ENCODE measurements around the gene CCDC12.

Gene CCDC12

DNA sequence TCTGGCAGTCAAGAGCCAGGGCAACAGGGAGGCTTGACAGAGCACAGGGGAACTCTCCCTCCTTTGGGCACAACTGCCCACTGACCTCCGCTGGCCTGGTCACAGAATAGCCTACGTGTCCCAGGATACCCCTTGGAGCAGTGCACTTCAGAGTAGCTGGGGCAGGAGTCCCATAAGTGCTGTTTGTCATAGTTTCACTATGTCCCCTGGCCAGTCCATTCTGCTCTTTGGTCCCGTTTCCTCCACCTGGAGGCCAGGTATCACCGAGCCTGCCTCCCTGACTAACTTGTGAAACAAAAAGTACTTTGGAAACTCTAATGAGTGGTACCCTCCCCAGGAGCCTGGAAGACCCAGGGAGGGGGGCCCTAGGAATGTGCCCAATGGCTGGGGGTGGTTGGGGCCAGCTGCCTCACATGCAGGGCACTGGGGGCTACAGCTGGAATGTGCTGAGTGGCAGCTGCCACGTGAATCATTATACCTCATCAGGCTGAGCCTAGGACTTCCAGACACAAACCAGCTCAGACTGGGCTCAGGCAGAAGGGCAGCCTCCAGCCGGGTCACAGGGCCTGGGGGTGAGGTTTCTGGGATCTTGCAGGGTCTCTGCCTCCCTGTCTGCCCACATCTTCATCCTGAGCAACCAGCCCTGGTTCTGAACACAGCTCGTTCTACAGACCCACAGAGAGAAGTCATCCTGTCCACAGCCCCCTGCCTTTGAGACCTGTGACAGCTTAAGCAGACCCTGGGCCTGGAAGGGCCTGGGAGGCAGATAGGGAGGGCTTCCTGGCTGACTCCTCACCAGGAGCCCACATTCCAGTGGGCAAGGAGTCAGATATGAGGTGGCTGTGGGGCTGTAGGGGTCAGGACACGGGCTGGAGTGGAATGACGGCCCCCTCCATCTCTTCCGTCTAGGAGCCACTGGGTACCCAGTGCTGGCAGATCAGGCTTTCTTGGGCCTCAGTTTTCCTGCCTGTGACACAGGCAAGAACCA is 99.9 kb downstream of the CCDC12 start:
- Histone ChIP-seq H3K4me1 (ENCODE audit: low read depth, poor library complexity, severe bottlenecking) (no peaks in the 10 kb centered on the region), H2AFZ (ENCODE audit: low read depth) (no peak overlapping the region), H3K4me3 (IDR thresholded peaks at IDR 0.05; ENCODE audit: insufficient read depth, low read depth, low read length) (no peak overlapping the region), H3K36me3 (ENCODE audit: insufficient read depth) (no peaks in the 10 kb centered on the region), H3K9ac (no peak overlapping the region), H4K20me1 (ENCODE audit: insufficient read depth) (no peaks in the 10 kb centered on the region), H3K27me3 (ENCODE audit: insufficient read depth, low read depth) (no peaks in the 10 kb centered on the region), H3K79me2 (ENCODE audit: insufficient read depth, low read depth) (no peaks in the 10 kb centered on the region), H3K4me2 (no peak overlapping the region), H3K27ac (no peak overlapping the region)
- TF ChIP-seq, protein P1, sequence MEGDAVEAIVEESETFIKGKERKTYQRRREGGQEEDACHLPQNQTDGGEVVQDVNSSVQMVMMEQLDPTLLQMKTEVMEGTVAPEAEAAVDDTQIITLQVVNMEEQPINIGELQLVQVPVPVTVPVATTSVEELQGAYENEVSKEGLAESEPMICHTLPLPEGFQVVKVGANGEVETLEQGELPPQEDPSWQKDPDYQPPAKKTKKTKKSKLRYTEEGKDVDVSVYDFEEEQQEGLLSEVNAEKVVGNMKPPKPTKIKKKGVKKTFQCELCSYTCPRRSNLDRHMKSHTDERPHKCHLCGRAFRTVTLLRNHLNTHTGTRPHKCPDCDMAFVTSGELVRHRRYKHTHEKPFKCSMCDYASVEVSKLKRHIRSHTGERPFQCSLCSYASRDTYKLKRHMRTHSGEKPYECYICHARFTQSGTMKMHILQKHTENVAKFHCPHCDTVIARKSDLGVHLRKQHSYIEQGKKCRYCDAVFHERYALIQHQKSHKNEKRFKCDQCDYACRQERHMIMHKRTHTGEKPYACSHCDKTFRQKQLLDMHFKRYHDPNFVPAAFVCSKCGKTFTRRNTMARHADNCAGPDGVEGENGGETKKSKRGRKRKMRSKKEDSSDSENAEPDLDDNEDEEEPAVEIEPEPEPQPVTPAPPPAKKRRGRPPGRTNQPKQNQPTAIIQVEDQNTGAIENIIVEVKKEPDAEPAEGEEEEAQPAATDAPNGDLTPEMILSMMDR (conservative IDR thresholded peaks at IDR 0.05; ENCODE audit: low read depth, low read length) = no peak

DNA sequence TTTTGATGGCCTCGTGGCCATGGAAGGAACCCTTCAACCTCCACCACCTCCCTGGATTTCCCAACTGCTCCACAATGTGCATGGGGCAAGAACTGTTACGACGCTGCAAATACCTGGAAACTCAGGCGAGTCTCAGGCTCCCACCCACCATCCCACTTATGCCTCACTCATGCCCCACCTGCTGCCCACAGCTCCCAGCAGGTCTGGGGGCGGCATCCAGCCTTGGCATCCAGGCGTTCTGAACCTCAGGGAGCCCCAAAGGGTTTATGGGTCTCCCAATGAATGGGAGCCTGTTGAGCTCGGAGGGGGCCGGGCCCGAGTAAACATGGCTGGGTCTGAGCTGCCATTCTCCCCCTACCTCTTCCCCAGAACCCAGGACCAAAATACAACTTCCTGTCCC is 101.0 kb downstream of the CCDC12 start:
- Histone ChIP-seq H3K9ac (no peak overlapping the region), H3K4me1 (ENCODE audit: low read depth, poor library complexity, severe bottlenecking) (no peaks in the 10 kb centered on the region), H3K79me2 (ENCODE audit: insufficient read depth, low read depth) (no peaks in the 10 kb centered on the region), H3K27ac (no peak overlapping the region), H3K4me3 (IDR thresholded peaks at IDR 0.05; ENCODE audit: insufficient read depth, low read depth, low read length) (no peak overlapping the region), H3K4me2 (no peak overlapping the region), H2AFZ (ENCODE audit: low read depth) (no peak overlapping the region), H3K27me3 (ENCODE audit: insufficient read depth, low read depth) (no peaks in the 10 kb centered on the region), H4K20me1 (ENCODE audit: insufficient read depth) (no peaks in the 10 kb centered on the region), H3K36me3 (ENCODE audit: insufficient read depth) (no peaks in the 10 kb centered on the region)
- TF ChIP-seq, protein P1 (conservative IDR thresholded peaks at IDR 0.05; ENCODE audit: low read depth, low read length) = no peak

DNA sequence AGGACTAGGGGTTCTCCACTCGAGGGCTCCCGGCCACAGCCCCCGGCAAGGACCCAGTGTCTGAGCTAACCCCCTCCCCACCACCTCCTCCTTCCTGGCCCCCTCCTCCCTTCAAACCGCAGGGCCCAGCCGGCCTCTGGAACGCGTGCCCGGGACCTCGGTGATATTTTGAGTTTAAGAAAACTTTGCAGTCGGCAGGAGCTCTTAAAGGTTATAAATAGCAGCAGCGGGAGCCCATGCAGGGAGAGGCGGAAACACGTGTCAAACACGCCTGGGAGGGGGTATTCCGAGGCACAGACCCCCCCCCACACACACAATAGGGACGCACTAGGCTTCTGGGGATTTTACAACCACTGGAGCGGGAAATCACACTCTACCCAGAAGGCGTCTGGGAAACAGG is 102.1 kb downstream of the CCDC12 start:
- Histone ChIP-seq H3K4me3 (IDR thresholded peaks at IDR 0.05; ENCODE audit: insufficient read depth, low read depth, low read length) (no peak overlapping the region), H3K4me2 (no peak overlapping the region), H2AFZ (ENCODE audit: low read depth) (no peak overlapping the region), H4K20me1 (ENCODE audit: insufficient read depth) (no peaks in the 10 kb centered on the region), H3K27me3 (ENCODE audit: insufficient read depth, low read depth) (no peaks in the 10 kb centered on the region), H3K4me1 (ENCODE audit: low read depth, poor library complexity, severe bottlenecking) (no peaks in the 10 kb centered on the region), H3K36me3 (ENCODE audit: insufficient read depth) (no peaks in the 10 kb centered on the region), H3K27ac (no peak overlapping the region), H3K9ac (no peak overlapping the region), H3K79me2 (ENCODE audit: insufficient read depth, low read depth) (no peaks in the 10 kb centered on the region)
- TF ChIP-seq, protein P1 (conservative IDR thresholded peaks at IDR 0.05; ENCODE audit: low read depth, low read length) = no peak

DNA sequence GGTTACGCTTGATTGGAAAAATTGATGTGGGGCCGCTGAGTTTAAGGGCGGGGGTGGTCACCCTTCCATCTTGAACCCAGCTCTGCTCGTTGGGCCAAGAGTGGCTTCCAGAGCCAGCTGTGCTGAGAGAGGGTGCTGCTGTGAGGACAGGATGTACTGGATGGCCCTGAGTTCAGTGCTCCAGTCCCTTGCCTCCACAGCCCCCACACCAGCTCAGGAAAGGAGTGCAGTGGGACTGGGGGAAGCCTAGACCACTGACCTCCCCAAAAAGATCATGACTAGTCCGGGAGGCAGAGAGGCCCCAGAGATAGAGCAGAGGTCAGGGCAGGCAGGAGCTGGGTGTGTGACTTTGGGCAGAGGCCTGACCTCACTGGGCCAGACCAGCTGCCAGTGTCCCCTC is 103.0 kb downstream of the CCDC12 start:
- Histone ChIP-seq H3K4me2 (no peak overlapping the region), H3K79me2 (ENCODE audit: insufficient read depth, low read depth) (no peaks in the 10 kb centered on the region), H3K27me3 (ENCODE audit: insufficient read depth, low read depth) (no peaks in the 10 kb centered on the region), H3K4me1 (ENCODE audit: low read depth, poor library complexity, severe bottlenecking) (no peaks in the 10 kb centered on the region), H3K9ac (no peak overlapping the region), H4K20me1 (ENCODE audit: insufficient read depth) (no peaks in the 10 kb centered on the region), H2AFZ (ENCODE audit: low read depth) (no peak overlapping the region), H3K27ac (no peak overlapping the region), H3K36me3 (ENCODE audit: insufficient read depth) (no peaks in the 10 kb centered on the region), H3K4me3 (IDR thresholded peaks at IDR 0.05; ENCODE audit: insufficient read depth, low read depth, low read length) (no peak overlapping the region)
- TF ChIP-seq, protein P1 (conservative IDR thresholded peaks at IDR 0.05; ENCODE audit: low read depth, low read length) = no peak
